Esophagus (tissue), 2 donors: ENCODE results near the gene TST. TPM values are rescaled to one million over a fixed set of nuclear protein-coding genes. Genes with fewer than 3 reads are reported as not detected.

Source experiments
- H3K27ac ChIP-seq, 2 donors: one replicate each; pipeline ENCODE4 v1.5.1; 2013; ENCODE audit warnings: low read depth in 2 of 2, mild to moderate bottlenecking in 2 of 2, inconsistent platforms in 1 of 2, low read length in 1 of 2, moderate library complexity in 1 of 2
- H3K27me3 ChIP-seq, 2 donors: one replicate each; pipeline ENCODE4 v1.6.1; 2013; ENCODE audit warnings: low read length in 2 of 2, control low read depth in 1 of 2, mild to moderate bottlenecking in 1 of 2; ENCODE audit not compliant: insufficient read depth in 2 of 2, control insufficient read depth in 1 of 2
- H3K36me3 ChIP-seq, 2 donors: one replicate each; pipeline ENCODE4 v1.6.1; 2013; ENCODE audit warnings: low read length in 1 of 2; ENCODE audit not compliant: control insufficient read depth in 2 of 2, insufficient read depth in 2 of 2
- H3K4me1 ChIP-seq, 2 donors: one replicate each; pipeline ENCODE4 v1.6.1; 2013; ENCODE audit warnings: low read length in 1 of 2; ENCODE audit not compliant: control insufficient read depth in 2 of 2, insufficient read depth in 2 of 2
- H3K4me3 ChIP-seq, 2 donors: one replicate each; pipeline ENCODE4 v1.5.1; 2013; ENCODE audit warnings: low read length in 2 of 2, mild to moderate bottlenecking in 2 of 2, low read depth in 1 of 2, moderate library complexity in 1 of 2
- H3K9me3 ChIP-seq, 2 donors: one replicate each; pipeline ENCODE4 v1.6.1; 2013; ENCODE audit warnings: mild to moderate bottlenecking in 2 of 2, low read depth in 1 of 2, low read length in 1 of 2, moderate library complexity in 1 of 2; ENCODE audit not compliant: control insufficient read depth in 2 of 2, insufficient read depth in 1 of 2
- WGBS, 2 donors: extraction: QIAGEN DNeasy Blood & Tissue Kit; methylation state at CpG; one replicate each; pipeline ENCODE4 v1.1.7; 2013; 5-methylcytosine and 5-hydroxymethylcytosine counted together
- polyA plus RNA-seq, 2 donors: library from polyadenylated mRNA; stranded (reverse); fragments of 200-250 nt; gene quantifications; one replicate each; pipeline ENCODE4 v1.2.3, GENCODE V29; 2013
- donor health status: healthy with polysubstance abuse.
- donor health status: Bipolar disorder and iron deficiency.

The TST gene
- polyA plus RNA-seq, 2 donors, result 108 to 140 TPM

GRCh38 chr22:36977947-36978660, 41.1 kb downstream of the TST start:
- Histone ChIP-seq H3K27ac (peak overlapping the region in 1 of 2 donors; percentile 28), H3K4me3 (peak overlapping the region in 1 of 2 donors; percentile 9), H3K36me3 (no peaks in the 10 kb centered on the region), H3K9me3 (peaks cover 0 to 1% of the 10 kb centered on the region in 2 donors), H3K27me3 (no peaks in the 10 kb centered on the region), H3K4me1 (peaks cover 0 to 6% of the 10 kb centered on the region in 2 donors)
- 12 to 14% methylated on average over 18 of the region's 18 CpGs for WGBS, 2 donors

- Histone ChIP-seq H3K9me3 (peaks cover 0 to 1% of the 10 kb centered on the region in 2 donors), H3K36me3 (no peaks in the 10 kb centered on the region), H3K4me3 (peak overlapping the region in 1 of 2 donors; percentile 9), H3K27me3 (no peaks in the 10 kb centered on the region), H3K27ac (peak overlapping the region in 1 of 2 donors; percentile 28), H3K4me1 (peaks cover 0 to 6% of the 10 kb centered on the region in 2 donors)
- 28 to 29% methylated on average over 13 of the region's 13 CpGs for WGBS, 2 donors
These were observed 41.8 kb downstream of the TST start for GRCh38 chr22:36977401-36977861.

GRCh38 chr22:36976606-36977005, 42.6 kb downstream of the TST start:
- H3K4me3 ChIP-seq, result no peak overlapping the region
- 88 to 91% methylated on average over 4 of the region's 4 CpGs for WGBS, 2 donors
- no peaks in the 10 kb centered on the region for H3K27me3 ChIP-seq
- H3K4me1 ChIP-seq, result peaks cover 0 to 6% of the 10 kb centered on the region in 2 donors
- H3K36me3 ChIP-seq, result no peaks in the 10 kb centered on the region
- peaks cover 0 to 1% of the 10 kb centered on the region in 2 donors for H3K9me3 ChIP-seq
- H3K27ac ChIP-seq, result no peak overlapping the region

GRCh38 chr22:36971341-36972125, 47.7 kb downstream of the TST start:
- 45 to 60% methylated on average over 19 of the region's 19 CpGs for WGBS, 2 donors
- Histone ChIP-seq H3K4me1 (no peaks in the 10 kb centered on the region), H3K27ac (peak overlapping the region in 1 of 2 donors; percentile 39), H3K4me3 (no peak overlapping the region), H3K9me3 (no peaks in the 10 kb centered on the region), H3K36me3 (no peaks in the 10 kb centered on the region), H3K27me3 (no peaks in the 10 kb centered on the region)

GRCh38 chr22:36968249-36968964, 50.8 kb downstream of the TST start:
- Histone ChIP-seq H3K4me3 (no peak overlapping the region), H3K27me3 (no peaks in the 10 kb centered on the region), H3K4me1 (no peaks in the 10 kb centered on the region), H3K9me3 (no peaks in the 10 kb centered on the region), H3K27ac (no peak overlapping the region), H3K36me3 (no peaks in the 10 kb centered on the region)
- 90 to 92% methylated on average over 5 of the region's 5 CpGs for WGBS, 2 donors

- Histone ChIP-seq H3K9me3 (no peaks in the 10 kb centered on the region), H3K4me1 (no peaks in the 10 kb centered on the region), H3K27me3 (peaks cover 0 to 2% of the 10 kb centered on the region in 2 donors), H3K27ac (no peak overlapping the region), H3K36me3 (no peaks in the 10 kb centered on the region), H3K4me3 (no peak overlapping the region)
- WGBS, 2 donors, result 70 to 73% methylated on average over 11 of the region's 11 CpGs
These were observed 52.3 kb downstream of the TST start for GRCh38 chr22:36966851-36967540.

GRCh38 chr22:36965696-36966095, 53.6 kb downstream of the TST start:
- H3K4me3 ChIP-seq, result no peak overlapping the region
- H3K9me3 ChIP-seq, result no peaks in the 10 kb centered on the region
- no peaks in the 10 kb centered on the region for H3K36me3 ChIP-seq
- H3K4me1 ChIP-seq, result no peaks in the 10 kb centered on the region
- 72 to 81% methylated on average over 2 of the region's 2 CpGs for WGBS, 2 donors
- H3K27ac ChIP-seq, result no peak overlapping the region
- H3K27me3 ChIP-seq, result peaks cover 0 to 2% of the 10 kb centered on the region in 2 donors

- no peaks in the 10 kb centered on the region for H3K9me3 ChIP-seq
These were observed 55.1 kb downstream of the TST start for GRCh38 chr22:36964106-36964505.

GRCh38 chr22:36963302-36963701, 55.9 kb downstream of the TST start:
- no peaks in the 10 kb centered on the region for H3K4me1 ChIP-seq
- WGBS, 2 donors, result 44 to 57% methylated on average over 2 of the region's 2 CpGs
- H3K36me3 ChIP-seq, result no peaks in the 10 kb centered on the region
- H3K4me3 ChIP-seq, result no peak overlapping the region
- no peaks in the 10 kb centered on the region for H3K9me3 ChIP-seq
- peaks cover 0 to 2% of the 10 kb centered on the region in 2 donors for H3K27me3 ChIP-seq
- H3K27ac ChIP-seq, result no peak overlapping the region

More at GRCh38 chr22:36964106-36964505, 55.1 kb downstream of the TST start:
- Histone ChIP-seq H3K36me3 (no peaks in the 10 kb centered on the region), H3K4me1 (no peaks in the 10 kb centered on the region), H3K27ac (no peak overlapping the region), H3K27me3 (peaks cover 0 to 2% of the 10 kb centered on the region in 2 donors), H3K4me3 (no peak overlapping the region)
